Prostate gland (tissue), 2 donors: ENCODE measurements around the gene SERINC5. TPM values are rescaled to one million over a fixed set of nuclear protein-coding genes. Genes with fewer than 3 reads are reported as not detected.

Experiments
- DNase-seq: peaks from one replicate; pipeline ENCODE4 v3.0.0-alpha.2; 2019; ENCODE audit warnings: low spot score
- H3K27ac ChIP-seq, 2 donors: fragments of 200-600 bp; sonication (generic); 2 replicates each; pipeline ENCODE4 v1.5.1; 2017 to 2019
- H3K27me3 ChIP-seq: fragments of 200-600 bp; sonication (generic); replicated peaks from 2 replicates; pipeline ENCODE4 v1.5.1; 2019; ENCODE audit not compliant: insufficient read depth
- H3K36me3 ChIP-seq, 2 donors: fragments of 200-600 bp; sonication (generic); 1 replicate in 1 of 2; 2 replicates in 1 of 2; pipeline versions ENCODE4 v1.5.1 to v1.8.1; 2017 to 2019
- H3K4me1 ChIP-seq: fragments of 200-600 bp; sonication (generic); replicated peaks from 2 replicates; pipeline ENCODE4 v1.5.1; 2019
- H3K4me3 ChIP-seq, 2 donors: fragments of 200-600 bp; sonication (generic); 2 replicates each; pipeline ENCODE4 v1.5.1; 2017 to 2019
- H3K9me3 ChIP-seq: fragments of 200-600 bp; sonication (generic); 2 replicates; pipeline ENCODE4 v1.5.1; 2017
- CTCF ChIP-seq, 4 experiments: fragments of 200-600 bp in 2 of 4; fragments of 450-650 bp in 2 of 4; sonication (generic) in 2 of 4; IDR thresholded peaks; 1 replicate in 3 of 4; 2 replicates in 1 of 4; pipeline ENCODE4 v1.5.1; 2016 to 2019; ENCODE audit warnings: antibody characterized with exemption in 4 of 4, mild to moderate bottlenecking in 2 of 4, moderate library complexity in 2 of 4
- POLR2A ChIP-seq: fragments of 450-650 bp; IDR thresholded peaks from one replicate; pipeline ENCODE4 v1.6.1; 2016; ENCODE audit warnings: antibody characterized with exemption, mild to moderate bottlenecking
- POLR2AphosphoS5 ChIP-seq: sonication (generic); formaldehyde crosslinking; IDR thresholded peaks from one replicate; pipeline ENCODE4 v1.6.1; 2017; ENCODE audit warnings: antibody characterized with exemption
- WGBS: methylation state at CpG from one replicate; pipeline ENCODE4 v1.1.5; 2018; 5-methylcytosine and 5-hydroxymethylcytosine counted together
- intact Hi-C: fragments of 100-400 bp; cut with DNase I; formaldehyde crosslinking; loops from one replicate; pipeline ENCODE4 v1.14.2; 2022
- total RNA-seq, 2 donors: library from RNA; depleted of rRNA; stranded (reverse); fragments of >200 nt; gene quantifications; one replicate each; pipeline ENCODE4 v1.1.0, GENCODE V29; 2016

SERINC5 gene
- total RNA-seq, 2 donors from 2014 or later, result 127 to 205 TPM

GRCh38 chr5:80269991-80270438 is 14.2 kb upstream of the SERINC5 start:
- peak overlapping the region in 1 of 2 donors; percentile 67 for H3K27ac ChIP-seq
- H3K27me3 ChIP-seq, result no peaks in the 10 kb centered on the region
- H3K9me3 ChIP-seq, result no peaks in the 10 kb centered on the region
- intact Hi-C loops, result no loop called here
- TF ChIP-seq CTCF (IDR thresholded peaks at IDR 0.05), result no peak
- TF ChIP-seq POLR2A, result no peak
- TF ChIP-seq POLR2AphosphoS5, result no peak
- no peaks in the 10 kb centered on the region for H3K4me1 ChIP-seq
- 80% methylated on average over 8 of the region's 8 CpGs for WGBS
- no peaks in the 10 kb centered on the region for H3K36me3 ChIP-seq
- DNase-seq, result no peak
- H3K4me3 ChIP-seq, result no peak overlapping the region

GRCh38 chr5:80268916-80269315 is 13.1 kb upstream of the SERINC5 start:
- peak overlapping the region; percentile 41 to 67 for H3K27ac ChIP-seq
- TF ChIP-seq POLR2A (no peak), POLR2AphosphoS5 (peak; percentile 65), CTCF (IDR thresholded peaks at IDR 0.05) (no peak)
- peak; percentile 23 for DNase-seq
- no peak overlapping the region for H3K4me3 ChIP-seq
- WGBS, result 39% methylated on average over 5 of the region's 5 CpGs
- H3K9me3 ChIP-seq, result no peaks in the 10 kb centered on the region
- H3K4me1 ChIP-seq, result no peaks in the 10 kb centered on the region
- no peaks in the 10 kb centered on the region for H3K36me3 ChIP-seq
- intact Hi-C loops, result no loop called here
- H3K27me3 ChIP-seq, result no peaks in the 10 kb centered on the region

- Histone ChIP-seq H3K27ac (no peak overlapping the region), H3K4me3 (no peak overlapping the region), H3K36me3 (no peaks in the 10 kb centered on the region), H3K9me3 (no peaks in the 10 kb centered on the region), H3K4me1 (no peaks in the 10 kb centered on the region), H3K27me3 (no peaks in the 10 kb centered on the region)
- intact Hi-C loops, result no loop called here
- DNase-seq, result no peak
- no peak for TF ChIP-seq POLR2A
- TF ChIP-seq POLR2AphosphoS5, result no peak
- TF ChIP-seq CTCF (IDR thresholded peaks at IDR 0.05), result no peak
- WGBS, result 37% methylated on average over 2 of the region's 2 CpGs
Measured at GRCh38 chr5:80266566-80266965, 10.7 kb upstream of the SERINC5 start.

GRCh38 chr5:80260461-80260860 is 4.6 kb upstream of the SERINC5 start:
- H3K27me3 ChIP-seq, result no peaks in the 10 kb centered on the region
- peaks cover 8% of the 10 kb centered on the region for H3K4me1 ChIP-seq
- DNase-seq, result no peak
- H3K36me3 ChIP-seq, result no peaks in the 10 kb centered on the region
- H3K4me3 ChIP-seq, result no peak overlapping the region
- H3K27ac ChIP-seq, result no peak overlapping the region
- intact Hi-C loops, result no loop called here
- WGBS, result 94% methylated on average over 1 of the region's 1 CpG
- TF ChIP-seq POLR2AphosphoS5 (no peak), CTCF (IDR thresholded peaks at IDR 0.05) (no peak), POLR2A (no peak)
- no peaks in the 10 kb centered on the region for H3K9me3 ChIP-seq

GRCh38 chr5:80259511-80260203 is 3.8 kb upstream of the SERINC5 start:
- Histone ChIP-seq H3K4me3 (no peak overlapping the region), H3K4me1 (peaks cover 8% of the 10 kb centered on the region), H3K27ac (no peak overlapping the region), H3K27me3 (no peaks in the 10 kb centered on the region), H3K36me3 (no peaks in the 10 kb centered on the region), H3K9me3 (no peaks in the 10 kb centered on the region)
- 96% methylated on average over 6 of the region's 6 CpGs for WGBS
- intact Hi-C loops, result loop anchor here (5.0 kb wide), 2 partner anchors 117 to 148 kb away; partner anchors contain the start of gene ZFYVE16
- DNase-seq, result no peak
- TF ChIP-seq POLR2AphosphoS5 (no peak), POLR2A (no peak), CTCF (IDR thresholded peaks at IDR 0.05) (no peak)
